Epidermal melanocyte (primary cell): ENCODE results near the gene PPP2R3C.
"Not testable (repeated sequence)": the region's sequence is repeated elsewhere in the genome, so short reads cannot be mapped to it uniquely, and the experiment has no call there.

Experiments used
- DNase-seq: peaks from one replicate; pipeline ENCODE4 v3.0.0; 2011; ENCODE audit warnings: low spot score; ENCODE audit not compliant: insufficient read length

The PPP2R3C gene

GRCh38 chr14:35121887-35122695 lies at the start of gene PPP2R3C, which contains the start of gene PRORP:
PPP2R3C (minus strand) TSS chr14:35121990; CDS start chr14:35121959, 31 bp downstream.
PRORP (plus strand) TSS chr14:35122552; CDS start chr14:35123246, 694 bp downstream.
- DNase-seq = peak; percentile 78

GRCh38 chr14:35167496-35167895 lies 45.7 kb upstream of the PPP2R3C start:
- no peak for DNase-seq

- DNase-seq = no peak
Observed at GRCh38 chr14:35164849-35165248, 43.1 kb upstream of the PPP2R3C start.

GRCh38 chr14:35163384-35163783 lies 41.6 kb upstream of the PPP2R3C start:
- no peak for DNase-seq

GRCh38 chr14:35161231-35161630 lies 39.4 kb upstream of the PPP2R3C start:
- DNase-seq = no peak

GRCh38 chr14:35159742-35160409 lies 38.1 kb upstream of the PPP2R3C start:
- peak; percentile 26 for DNase-seq

GRCh38 chr14:35158951-35159653 lies 37.3 kb upstream of the PPP2R3C start:
- no peak for DNase-seq

- no peak for DNase-seq
Observed at GRCh38 chr14:35158491-35158890, 36.7 kb upstream of the PPP2R3C start.

- no peak for DNase-seq
Observed at GRCh38 chr14:35155962-35156361, 34.2 kb upstream of the PPP2R3C start.

- DNase-seq = no peak
Observed at GRCh38 chr14:35154016-35154415, 32.2 kb upstream of the PPP2R3C start.

GRCh38 chr14:35152531-35152930 lies 30.7 kb upstream of the PPP2R3C start:
- not testable (repeated sequence) for DNase-seq

GRCh38 chr14:35149239-35149638 lies 27.4 kb upstream of the PPP2R3C start:
- DNase-seq = no peak

GRCh38 chr14:35147711-35148110 lies 25.9 kb upstream of the PPP2R3C start:
- DNase-seq = no peak

- DNase-seq = no peak
Observed at GRCh38 chr14:35147186-35147585, 25.4 kb upstream of the PPP2R3C start.

- no peak for DNase-seq
Observed at GRCh38 chr14:35146711-35147149, 24.9 kb upstream of the PPP2R3C start.

GRCh38 chr14:35144029-35144428 lies 22.2 kb upstream of the PPP2R3C start:
- DNase-seq = no peak

GRCh38 chr14:35140718-35141581 lies 19.2 kb upstream of the PPP2R3C start:
- no peak for DNase-seq

GRCh38 chr14:35138585-35138984 lies 16.8 kb upstream of the PPP2R3C start:
- no peak for DNase-seq

- no peak for DNase-seq
Observed at GRCh38 chr14:35134329-35135123, 12.7 kb upstream of the PPP2R3C start.
